OCI-LY3 (cell line): ENCODE results near the gene CSTPP1.
"Not testable (repeated sequence)": the region's sequence is repeated elsewhere in the genome, so short reads cannot be mapped to it uniquely, and the experiment has no call there.

Experiments used
- EZH2phosphoT487 ChIP-seq: fragments of 200-600 bp; shearing (Covaris generic); IDR thresholded peaks from 2 replicates; pipeline ENCODE4 v1.6.1; 2018; ENCODE audit warnings: antibody characterized with exemption, mixed run types, low read depth
- TF ChIP-seq, protein P1 (sequence below): fragments of 200-600, 300-600 bp; sonication (generic); IDR thresholded peaks from 2 replicates; pipeline ENCODE4 v1.5.1; 2014; ENCODE audit warnings: antibody characterized with exemption, low read length, low read depth

DNA sequence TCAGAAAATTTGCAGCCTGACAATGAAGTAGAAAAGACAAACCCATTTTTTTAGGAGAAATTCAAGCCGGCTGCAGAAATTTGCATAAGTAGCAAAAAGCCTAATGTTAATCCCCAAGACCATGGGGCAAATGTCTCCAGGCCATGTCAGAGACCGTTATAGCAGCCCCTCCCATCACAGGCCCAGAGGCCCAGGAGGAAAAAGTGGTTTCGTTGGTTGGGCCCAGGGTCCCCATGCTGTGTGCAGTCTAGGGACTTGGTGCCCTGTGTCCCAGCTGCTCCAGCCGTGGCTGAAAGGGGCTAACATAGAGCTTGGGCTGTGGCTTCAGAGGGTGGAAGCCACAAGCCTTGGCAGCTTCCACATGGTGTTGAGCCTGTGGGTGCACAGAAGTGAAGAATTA lies 8.6 kb upstream of the CSTPP1 start:
- TF ChIP-seq, protein P1, sequence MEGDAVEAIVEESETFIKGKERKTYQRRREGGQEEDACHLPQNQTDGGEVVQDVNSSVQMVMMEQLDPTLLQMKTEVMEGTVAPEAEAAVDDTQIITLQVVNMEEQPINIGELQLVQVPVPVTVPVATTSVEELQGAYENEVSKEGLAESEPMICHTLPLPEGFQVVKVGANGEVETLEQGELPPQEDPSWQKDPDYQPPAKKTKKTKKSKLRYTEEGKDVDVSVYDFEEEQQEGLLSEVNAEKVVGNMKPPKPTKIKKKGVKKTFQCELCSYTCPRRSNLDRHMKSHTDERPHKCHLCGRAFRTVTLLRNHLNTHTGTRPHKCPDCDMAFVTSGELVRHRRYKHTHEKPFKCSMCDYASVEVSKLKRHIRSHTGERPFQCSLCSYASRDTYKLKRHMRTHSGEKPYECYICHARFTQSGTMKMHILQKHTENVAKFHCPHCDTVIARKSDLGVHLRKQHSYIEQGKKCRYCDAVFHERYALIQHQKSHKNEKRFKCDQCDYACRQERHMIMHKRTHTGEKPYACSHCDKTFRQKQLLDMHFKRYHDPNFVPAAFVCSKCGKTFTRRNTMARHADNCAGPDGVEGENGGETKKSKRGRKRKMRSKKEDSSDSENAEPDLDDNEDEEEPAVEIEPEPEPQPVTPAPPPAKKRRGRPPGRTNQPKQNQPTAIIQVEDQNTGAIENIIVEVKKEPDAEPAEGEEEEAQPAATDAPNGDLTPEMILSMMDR, result not testable (repeated sequence)
- TF ChIP-seq EZH2phosphoT487, result not testable (repeated sequence)
